GM21447 (cell line): ENCODE results near the gene SLC46A1.

Experiments
- ATAC-seq: cut with Tn5 transposase; IDR thresholded peaks from one replicate; pipeline ENCODE4 v1.9.1; 2021; ENCODE audit not compliant: unreplicated experiment

Gene SLC46A1

DNA sequence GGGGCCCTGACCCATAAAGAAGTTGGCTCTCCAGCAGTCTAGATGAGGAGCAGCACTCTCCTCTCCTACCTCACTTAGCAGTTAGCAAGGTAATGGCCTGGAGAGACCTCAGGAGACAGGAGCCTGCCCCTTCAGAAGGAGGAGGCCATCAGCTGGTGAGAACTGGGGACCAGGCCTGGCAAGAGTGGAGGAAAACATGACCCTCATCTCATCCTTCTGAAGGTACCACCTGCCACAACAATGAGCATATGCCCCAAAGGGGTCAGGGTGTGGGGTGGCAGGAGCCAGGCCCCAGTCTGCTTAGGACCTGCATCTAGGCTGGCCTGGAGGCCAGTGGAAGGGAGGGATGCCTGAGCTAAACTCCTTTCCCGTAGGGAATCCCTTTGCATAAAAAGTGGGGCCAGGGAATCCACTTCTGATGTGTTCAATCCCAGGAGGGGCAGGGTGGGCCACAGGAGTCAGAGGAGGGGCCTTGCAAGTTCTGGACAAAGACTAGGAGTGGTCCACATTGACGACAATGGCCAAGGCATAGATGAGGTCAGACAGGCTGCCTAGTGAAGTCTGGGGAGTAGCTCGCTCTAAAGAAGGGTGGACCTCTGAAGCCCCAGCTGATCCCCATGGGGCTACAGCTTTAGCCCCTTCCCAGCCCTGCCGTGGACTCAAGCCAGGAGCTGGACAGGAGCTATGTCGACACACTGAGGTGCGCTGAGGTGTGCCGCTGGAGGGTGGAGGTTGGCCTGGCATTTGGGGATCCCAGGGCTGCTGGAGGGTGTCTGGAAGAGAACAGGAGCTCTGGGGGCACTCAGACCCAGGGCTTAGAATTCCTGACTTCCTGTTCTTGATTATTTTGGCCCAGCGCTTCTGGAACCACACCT is 42.0 kb downstream of the SLC46A1 start:
- ATAC-seq: no peak

DNA sequence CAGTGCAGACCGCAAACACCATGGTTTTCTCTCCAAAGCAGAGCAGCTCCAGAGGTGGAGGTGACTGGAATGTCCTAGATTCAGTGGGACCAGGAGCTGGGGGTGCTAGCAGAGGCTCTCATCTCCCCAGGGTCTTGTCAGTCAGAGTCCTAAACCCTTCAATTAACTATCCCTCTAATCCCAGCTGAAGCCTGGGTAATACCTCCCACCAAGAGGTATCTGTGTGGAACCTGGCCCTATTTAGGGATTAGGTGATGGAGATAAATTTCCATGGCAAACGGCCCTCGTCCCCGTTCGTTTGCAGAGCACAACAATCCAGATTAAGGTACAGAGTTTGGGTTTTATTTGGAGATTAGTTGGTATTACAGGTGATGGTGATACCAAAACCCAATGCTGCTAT is 42.8 kb downstream of the SLC46A1 start:
- ATAC-seq: no peak

DNA sequence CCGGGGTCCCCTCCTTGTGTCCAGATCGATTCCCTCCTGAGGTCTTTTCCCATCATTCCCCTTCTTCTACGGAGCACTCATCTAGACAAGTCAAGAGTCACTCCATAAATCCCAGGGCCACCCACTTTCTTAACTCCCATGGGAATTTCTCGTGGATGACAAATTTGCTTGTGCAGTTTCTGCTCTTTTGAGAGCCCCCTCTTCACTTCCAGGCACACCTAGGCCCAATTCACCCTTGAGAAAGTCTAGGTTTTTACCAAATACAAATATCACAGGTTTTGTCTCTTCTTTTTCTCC is 48.2 kb downstream of the SLC46A1 start:
- no peak for ATAC-seq

DNA sequence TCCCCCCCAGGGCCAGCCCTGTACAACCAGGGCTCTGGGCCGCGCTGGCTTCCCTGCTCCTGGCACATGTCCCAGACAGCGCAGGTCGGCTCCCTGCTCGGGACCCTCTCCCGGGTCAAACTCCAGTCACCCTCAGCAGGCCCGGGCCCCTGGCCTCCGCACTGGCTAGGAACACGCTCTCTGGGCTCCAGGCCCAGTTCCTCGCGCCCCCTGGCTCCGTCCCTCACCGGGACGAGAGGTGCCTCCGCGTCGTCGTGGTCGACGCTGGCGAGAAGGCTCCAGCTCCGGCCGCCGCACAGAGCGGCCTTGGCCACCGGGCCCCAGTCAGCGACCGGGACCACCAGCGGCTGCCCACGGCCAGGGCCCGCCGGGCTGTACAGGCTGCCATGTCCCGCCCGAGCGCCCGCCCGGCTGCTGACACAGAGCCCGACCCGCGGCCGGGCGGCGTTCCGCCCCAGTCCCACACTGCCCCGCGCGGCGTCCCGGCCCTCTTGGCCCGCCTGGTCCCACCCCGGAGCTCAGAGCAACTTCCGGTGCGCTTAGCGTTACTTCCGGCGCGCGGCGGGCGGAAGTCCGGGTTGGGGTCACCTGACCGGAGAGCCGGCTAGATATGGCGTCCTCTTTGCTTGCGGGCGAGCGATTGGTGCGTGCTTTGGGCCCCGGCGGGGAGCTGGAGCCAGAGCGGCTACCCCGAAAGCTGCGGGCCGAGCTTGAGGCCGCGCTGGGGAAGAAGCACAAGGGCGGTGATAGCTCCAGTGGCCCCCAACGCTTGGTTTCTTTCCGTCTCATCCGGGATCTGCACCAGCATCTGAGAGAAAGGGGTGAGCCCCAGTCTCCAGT is 48.7 kb downstream of the SLC46A1 start, which contains the start of gene POLDIP2:
POLDIP2 (minus strand) TSS at position 467 of the 840 bp plus-strand sequence; CDS start at position 388, 79 bp downstream.
- peak; percentile 92 for ATAC-seq

DNA sequence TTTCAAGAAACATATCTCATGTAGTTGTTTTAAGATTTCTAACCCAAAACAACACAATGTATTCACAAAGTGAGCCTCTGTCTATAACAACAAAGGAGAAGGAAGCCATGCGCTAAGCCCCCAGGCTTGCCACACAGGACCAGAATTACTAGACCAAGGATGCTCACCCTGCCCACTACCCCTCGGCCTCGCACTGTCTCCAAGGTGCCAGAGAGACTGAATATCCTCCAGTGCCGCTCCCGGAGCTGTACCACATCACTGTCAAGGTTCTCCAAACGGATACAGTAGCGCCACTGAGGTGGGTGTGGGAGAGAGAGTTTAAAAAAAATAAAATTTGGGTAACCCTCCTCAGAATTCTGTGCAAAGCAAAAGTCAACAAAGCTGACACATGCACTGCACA is 55.7 kb downstream of the SLC46A1 start:
- ATAC-seq: no peak

DNA sequence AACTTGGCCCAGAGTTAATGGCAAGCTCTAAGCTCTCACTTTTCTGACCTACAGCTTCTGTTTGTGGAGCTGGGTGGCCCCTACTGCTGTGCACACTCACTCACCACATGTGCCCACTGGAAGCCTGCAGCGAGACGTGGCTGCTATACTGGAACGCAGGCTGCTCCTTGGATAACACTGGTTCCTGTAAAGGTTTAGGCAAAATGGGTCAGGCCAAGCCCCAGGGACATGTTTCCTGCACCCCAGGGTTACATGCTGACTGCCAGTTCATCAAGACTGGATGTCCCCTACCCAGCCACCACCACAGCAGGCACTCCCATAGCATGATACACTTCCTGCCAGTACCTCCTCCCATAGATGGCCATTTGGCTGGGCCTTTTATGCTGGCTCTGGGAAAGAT is 57.0 kb downstream of the SLC46A1 start:
- no peak for ATAC-seq

DNA sequence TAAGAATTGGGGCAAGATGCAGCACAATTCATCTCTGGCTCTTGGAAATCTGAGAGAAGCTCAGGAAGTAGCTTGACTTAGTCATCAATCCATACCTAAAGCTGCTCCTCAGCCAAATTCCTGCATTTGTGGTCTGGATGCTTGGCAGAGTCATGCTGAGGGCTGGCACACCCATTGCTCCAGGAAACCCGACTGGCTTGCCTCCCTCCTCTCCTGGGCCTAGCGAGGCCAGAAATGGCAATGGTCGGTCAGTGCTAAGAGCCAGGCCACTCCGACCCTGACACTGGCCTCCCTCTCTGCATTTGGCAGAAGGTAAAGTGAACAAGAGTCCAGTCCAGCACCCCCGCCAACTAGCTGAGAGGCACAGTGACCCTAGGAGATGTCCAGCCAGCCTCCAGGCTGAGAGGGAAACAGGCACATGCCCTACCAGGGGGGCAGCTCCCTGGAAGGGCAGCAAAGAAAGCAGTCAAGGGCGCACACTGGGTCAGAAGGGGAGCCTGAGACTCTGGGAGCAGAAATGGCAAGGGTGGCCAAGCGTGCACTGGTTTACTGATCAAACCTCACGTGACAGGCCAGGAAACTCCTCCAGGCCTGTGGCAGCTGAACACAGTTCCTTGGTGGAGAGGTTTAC is 58.6 kb downstream of the SLC46A1 start:
- ATAC-seq: no peak

DNA sequence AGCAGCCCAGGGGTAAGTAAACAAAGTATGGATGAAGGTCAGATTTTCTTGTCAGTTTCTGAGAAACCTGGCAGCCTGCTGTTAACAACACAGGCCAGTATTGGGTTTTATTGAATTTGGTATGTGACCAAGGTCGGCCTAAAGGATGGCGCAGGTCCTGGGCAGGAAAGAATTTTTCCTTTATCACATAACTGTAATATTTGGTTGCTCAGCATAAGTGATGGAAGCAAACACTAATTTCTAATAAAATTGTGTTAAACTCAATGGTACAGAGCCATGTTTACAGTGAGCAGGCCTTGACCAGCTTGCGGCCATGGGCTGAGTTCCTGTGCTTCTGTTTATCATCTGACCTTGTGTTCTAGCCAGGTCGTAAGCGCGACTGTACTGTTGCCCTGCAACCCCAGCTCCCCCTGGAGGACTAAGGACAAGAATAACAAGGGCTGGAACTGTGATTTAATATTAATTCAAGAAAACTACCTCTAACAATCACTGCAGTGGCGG is 59.2 kb downstream of the SLC46A1 start:
- ATAC-seq: no peak

DNA sequence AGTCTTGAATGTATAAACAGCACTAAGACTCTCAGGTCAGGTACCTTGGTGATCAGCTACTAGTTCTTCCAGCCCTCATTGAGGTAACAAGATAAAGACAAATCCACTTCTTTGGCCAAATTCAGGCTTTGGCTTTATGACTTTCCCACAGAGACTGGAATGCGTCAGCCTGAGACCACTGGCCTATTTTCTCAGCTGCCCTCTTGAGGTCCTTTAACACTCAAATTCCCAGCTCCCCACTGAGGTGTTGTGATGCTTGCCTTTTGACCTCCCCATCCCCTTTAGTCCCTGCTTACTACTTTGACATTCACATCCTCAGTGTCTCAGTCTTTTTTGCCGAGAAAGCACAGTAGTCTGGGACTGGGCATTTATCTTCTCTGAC is 59.8 kb downstream of the SLC46A1 start:
- ATAC-seq: no peak

DNA sequence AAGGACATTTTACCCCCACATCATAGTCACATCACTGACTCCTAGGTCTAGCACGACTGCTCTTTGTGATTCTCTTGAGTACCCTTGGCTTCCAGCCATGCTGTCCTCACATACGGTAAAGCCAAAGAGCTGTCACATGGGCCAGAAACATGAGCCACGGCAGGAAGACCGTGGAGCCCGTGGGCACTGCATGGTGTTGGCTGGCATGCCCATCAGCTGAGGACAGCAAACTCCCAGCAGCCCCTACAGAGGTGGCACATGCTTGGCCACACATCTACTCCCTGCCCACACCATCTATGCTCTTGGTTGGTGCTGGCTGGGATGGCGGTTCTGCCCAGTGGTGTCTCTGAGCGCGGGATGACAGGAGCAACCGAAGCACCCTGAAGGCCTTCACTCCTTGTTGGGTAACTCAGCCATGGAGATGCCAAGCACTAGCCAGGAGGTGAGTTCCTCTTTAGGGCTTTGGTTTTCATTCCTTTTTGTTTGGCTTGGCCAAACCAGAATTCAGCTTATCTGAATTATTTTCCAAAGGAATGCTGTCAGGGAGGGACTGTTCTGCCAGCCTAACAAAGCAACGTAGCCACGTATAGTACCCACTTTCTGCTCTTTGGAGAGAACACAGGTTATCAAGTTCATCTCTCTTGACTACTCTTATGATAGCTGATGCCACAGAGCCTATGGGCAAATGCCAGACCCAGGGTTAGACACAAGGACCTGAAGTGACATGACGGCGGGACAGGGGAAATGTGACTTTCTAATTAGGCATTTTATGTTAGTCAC is 60.4 kb downstream of the SLC46A1 start:
- ATAC-seq: no peak
